Muscle layer of duodenum (tissue), 2 donors: ENCODE measurements around the gene RIC1.

Experiments used
- H3K27ac ChIP-seq: one replicate; pipeline ENCODE4 v1.7.0; 2013; ENCODE audit warnings: mild to moderate bottlenecking, low read length
- H3K27me3 ChIP-seq: one replicate; pipeline ENCODE4 v1.7.0; 2013; ENCODE audit warnings: low read depth, mild to moderate bottlenecking, control low read depth, low read length
- H3K36me3 ChIP-seq, 2 donors: one replicate each; pipeline ENCODE4 v1.7.0; 2013; ENCODE audit warnings: low read length in 2 of 2, control low read depth in 1 of 2, mild to moderate bottlenecking in 1 of 2; ENCODE audit not compliant: insufficient read depth in 2 of 2, control insufficient read depth in 1 of 2
- H3K4me1 ChIP-seq, 2 donors: one replicate each; pipeline ENCODE4 v1.7.0; 2013; ENCODE audit warnings: low read length in 2 of 2, mild to moderate bottlenecking in 2 of 2, control low read depth in 1 of 2, moderate library complexity in 1 of 2; ENCODE audit not compliant: insufficient read depth in 2 of 2, control insufficient read depth in 1 of 2
- H3K4me3 ChIP-seq, 2 donors: one replicate each; pipeline ENCODE4 v1.7.0; 2013; ENCODE audit warnings: low read length in 2 of 2, low read depth in 1 of 2, mild to moderate bottlenecking in 1 of 2
- H3K9me3 ChIP-seq, 2 donors: one replicate each; pipeline ENCODE4 v1.7.0; 2013; ENCODE audit warnings: low read length in 2 of 2, control low read depth in 1 of 2, mild to moderate bottlenecking in 1 of 2; ENCODE audit not compliant: control insufficient read depth in 1 of 2
- donor health status: healthy.

The RIC1 gene

GRCh38 chr9:5736563-5737346, 107.8 kb downstream of the RIC1 start:
- no peaks in the 10 kb centered on the region for H3K4me1 ChIP-seq
- no peaks in the 10 kb centered on the region for H3K9me3 ChIP-seq
- H3K27ac ChIP-seq = no peak overlapping the region
- no peaks in the 10 kb centered on the region for H3K27me3 ChIP-seq
- H3K36me3 ChIP-seq = peaks cover 9 to 31% of the 10 kb centered on the region in 2 donors
- no peak overlapping the region for H3K4me3 ChIP-seq

DNA sequence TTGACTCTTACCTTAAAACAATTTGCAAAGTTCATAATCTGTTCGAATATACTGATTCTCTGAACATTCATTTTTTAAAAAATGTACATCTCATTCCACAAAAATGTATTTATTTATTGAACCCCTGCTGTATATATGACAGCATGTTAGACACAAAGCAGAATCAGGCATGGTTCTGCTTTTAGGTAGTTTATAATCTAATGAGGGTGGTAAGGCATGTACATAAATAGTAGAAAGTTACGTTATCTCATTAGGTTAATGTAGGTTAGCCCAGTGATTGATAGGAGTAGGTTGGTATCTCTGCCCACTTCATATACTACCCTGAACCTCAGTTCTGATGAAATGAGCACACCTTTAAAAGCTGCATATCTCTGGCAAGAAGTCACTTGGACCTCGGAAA, 114.2 kb downstream of the RIC1 start:
- no peak overlapping the region for H3K4me3 ChIP-seq
- H3K4me1 ChIP-seq = no peaks in the 10 kb centered on the region
- H3K36me3 ChIP-seq = peaks cover 21 to 60% of the 10 kb centered on the region in 2 donors
- H3K9me3 ChIP-seq = no peaks in the 10 kb centered on the region
- no peak overlapping the region for H3K27ac ChIP-seq
- no peaks in the 10 kb centered on the region for H3K27me3 ChIP-seq

GRCh38 chr9:5748438-5748837, 119.5 kb downstream of the RIC1 start:
- Histone ChIP-seq H3K27me3 (no peaks in the 10 kb centered on the region), H3K9me3 (no peaks in the 10 kb centered on the region), H3K27ac (no peak overlapping the region), H3K4me1 (no peaks in the 10 kb centered on the region), H3K36me3 (peaks cover 31 to 67% of the 10 kb centered on the region in 2 donors), H3K4me3 (no peak overlapping the region)

- Histone ChIP-seq H3K36me3 (peaks cover 31 to 63% of the 10 kb centered on the region in 2 donors), H3K4me3 (no peak overlapping the region), H3K9me3 (no peaks in the 10 kb centered on the region), H3K27me3 (no peaks in the 10 kb centered on the region), H3K4me1 (no peaks in the 10 kb centered on the region), H3K27ac (no peak overlapping the region)
These were observed 120.4 kb downstream of the RIC1 start for GRCh38 chr9:5749306-5749705.

GRCh38 chr9:5750569-5750968, 121.7 kb downstream of the RIC1 start:
- H3K27me3 ChIP-seq = no peaks in the 10 kb centered on the region
- H3K4me3 ChIP-seq = no peak overlapping the region
- H3K27ac ChIP-seq = no peak overlapping the region
- H3K36me3 ChIP-seq = peaks cover 27 to 53% of the 10 kb centered on the region in 2 donors
- no peaks in the 10 kb centered on the region for H3K9me3 ChIP-seq
- H3K4me1 ChIP-seq = no peaks in the 10 kb centered on the region

GRCh38 chr9:5756633-5757032, 127.7 kb downstream of the RIC1 start:
- Histone ChIP-seq H3K4me3 (no peak overlapping the region), H3K36me3 (peaks cover 34 to 35% of the 10 kb centered on the region in 2 donors), H3K27me3 (no peaks in the 10 kb centered on the region)

GRCh38 chr9:5760338-5760737, 131.4 kb downstream of the RIC1 start:
- Histone ChIP-seq H3K27ac (no peak overlapping the region), H3K27me3 (no peaks in the 10 kb centered on the region), H3K36me3 (peaks cover 43 to 62% of the 10 kb centered on the region in 2 donors), H3K4me1 (no peaks in the 10 kb centered on the region), H3K4me3 (no peak overlapping the region), H3K9me3 (no peaks in the 10 kb centered on the region)

More at GRCh38 chr9:5756633-5757032, 127.7 kb downstream of the RIC1 start:
- Histone ChIP-seq H3K9me3 (no peaks in the 10 kb centered on the region), H3K27ac (no peak overlapping the region), H3K4me1 (no peaks in the 10 kb centered on the region)

DNA sequence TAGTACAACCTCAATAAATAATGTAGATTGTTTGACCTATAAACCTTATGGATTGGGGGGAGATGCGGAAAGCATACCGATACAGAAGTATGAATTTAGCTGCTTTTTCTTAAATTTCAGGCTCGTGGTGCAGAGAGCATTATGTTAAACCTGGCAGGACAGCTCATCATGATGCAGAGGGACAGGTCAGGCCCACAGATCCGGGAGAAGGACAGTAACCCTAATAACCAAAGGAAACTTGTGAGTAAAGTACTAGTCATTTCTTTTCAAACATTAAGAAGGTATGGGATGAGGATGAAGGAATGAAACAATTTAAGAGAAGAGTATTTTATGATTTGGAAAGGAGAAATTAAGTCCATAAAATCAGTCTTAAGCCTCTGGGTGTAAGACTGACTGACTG, 133.5 kb downstream of the RIC1 start:
- H3K27ac ChIP-seq = no peak overlapping the region
- no peaks in the 10 kb centered on the region for H3K4me1 ChIP-seq
- H3K4me3 ChIP-seq = no peak overlapping the region
- H3K9me3 ChIP-seq = no peaks in the 10 kb centered on the region
- H3K36me3 ChIP-seq = peaks cover 51 to 54% of the 10 kb centered on the region in 2 donors
- no peaks in the 10 kb centered on the region for H3K27me3 ChIP-seq

DNA sequence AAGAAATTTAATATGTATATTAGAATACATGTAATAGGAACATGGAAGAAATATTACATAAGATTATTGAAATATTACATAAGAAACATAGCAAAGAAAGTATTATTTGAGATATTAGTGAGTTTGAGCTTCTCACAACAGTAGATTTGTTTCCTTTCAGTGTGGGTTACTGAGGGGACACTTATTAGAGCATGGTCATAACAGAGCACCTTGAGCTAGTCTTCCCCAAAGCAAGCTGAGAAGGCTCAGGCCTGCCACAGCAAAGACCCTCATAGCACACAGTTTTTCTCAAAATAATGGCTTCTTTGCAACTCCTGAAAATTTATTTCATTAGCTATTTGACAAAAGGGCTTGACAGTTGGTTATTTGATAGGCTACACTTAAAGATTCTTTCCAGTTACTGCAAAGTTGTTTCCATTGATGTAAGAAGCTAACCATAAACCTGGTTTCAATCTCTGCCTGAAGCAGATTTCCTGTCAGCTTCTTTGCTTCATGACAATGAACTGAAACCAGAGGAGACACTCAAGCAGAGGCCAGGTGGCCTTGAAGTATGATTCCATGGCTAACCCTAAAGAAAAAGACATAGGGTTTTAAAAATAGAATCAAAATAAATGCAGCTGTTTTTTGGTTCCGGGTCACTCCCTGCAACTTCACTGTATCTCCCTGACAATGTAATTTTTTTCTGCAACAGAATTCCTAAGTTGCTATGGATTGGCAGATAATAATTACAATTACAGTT, 135.4 kb downstream of the RIC1 start:
- Histone ChIP-seq H3K4me1 (no peaks in the 10 kb centered on the region), H3K4me3 (no peak overlapping the region), H3K9me3 (no peaks in the 10 kb centered on the region), H3K27ac (no peak overlapping the region), H3K36me3 (peaks cover 55 to 60% of the 10 kb centered on the region in 2 donors), H3K27me3 (no peaks in the 10 kb centered on the region)

- H3K27ac ChIP-seq = no peak overlapping the region
- H3K4me1 ChIP-seq = no peaks in the 10 kb centered on the region
- H3K9me3 ChIP-seq = no peaks in the 10 kb centered on the region
- H3K4me3 ChIP-seq = no peak overlapping the region
- peaks cover 49 to 71% of the 10 kb centered on the region in 2 donors for H3K36me3 ChIP-seq
- H3K27me3 ChIP-seq = no peaks in the 10 kb centered on the region
These were observed 139.3 kb downstream of the RIC1 start for GRCh38 chr9:5767968-5768932.
